ENCODE results near the gene ELMO1.

DNA sequence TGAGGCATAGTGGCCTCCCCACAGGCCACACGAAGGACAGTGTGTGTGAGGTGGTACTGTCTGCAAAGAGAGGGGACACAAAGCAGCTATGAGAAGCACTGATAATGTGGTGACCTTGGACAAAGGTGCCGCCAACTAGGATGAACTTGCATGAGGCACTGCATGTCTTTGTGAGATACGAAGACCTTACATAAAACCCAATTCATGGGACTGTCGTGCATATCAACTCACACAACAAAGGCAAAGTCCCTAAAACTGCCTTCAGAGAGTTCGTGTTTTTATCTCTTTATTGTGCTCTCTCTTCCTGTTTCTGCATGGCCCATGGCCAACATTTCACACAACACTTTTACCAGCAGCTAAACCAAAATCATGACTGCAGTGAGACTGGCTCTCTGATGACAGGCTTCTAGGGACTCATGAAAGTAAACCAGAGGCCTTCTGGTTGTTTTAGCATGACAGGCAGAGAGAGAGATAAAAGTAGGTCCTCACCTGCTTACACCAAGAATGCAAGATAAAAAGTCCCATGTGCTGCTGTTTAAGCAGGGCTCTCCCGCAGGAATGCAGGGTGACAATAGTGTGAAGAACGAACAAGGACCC lies 347.8 kb downstream of the ELMO1 start:
- peak in 1 of 3 donors; percentile 4 for TF ChIP-seq POLR2AphosphoS5 (IDR thresholded peaks at IDR 0.05)
- TF ChIP-seq, protein P1, sequence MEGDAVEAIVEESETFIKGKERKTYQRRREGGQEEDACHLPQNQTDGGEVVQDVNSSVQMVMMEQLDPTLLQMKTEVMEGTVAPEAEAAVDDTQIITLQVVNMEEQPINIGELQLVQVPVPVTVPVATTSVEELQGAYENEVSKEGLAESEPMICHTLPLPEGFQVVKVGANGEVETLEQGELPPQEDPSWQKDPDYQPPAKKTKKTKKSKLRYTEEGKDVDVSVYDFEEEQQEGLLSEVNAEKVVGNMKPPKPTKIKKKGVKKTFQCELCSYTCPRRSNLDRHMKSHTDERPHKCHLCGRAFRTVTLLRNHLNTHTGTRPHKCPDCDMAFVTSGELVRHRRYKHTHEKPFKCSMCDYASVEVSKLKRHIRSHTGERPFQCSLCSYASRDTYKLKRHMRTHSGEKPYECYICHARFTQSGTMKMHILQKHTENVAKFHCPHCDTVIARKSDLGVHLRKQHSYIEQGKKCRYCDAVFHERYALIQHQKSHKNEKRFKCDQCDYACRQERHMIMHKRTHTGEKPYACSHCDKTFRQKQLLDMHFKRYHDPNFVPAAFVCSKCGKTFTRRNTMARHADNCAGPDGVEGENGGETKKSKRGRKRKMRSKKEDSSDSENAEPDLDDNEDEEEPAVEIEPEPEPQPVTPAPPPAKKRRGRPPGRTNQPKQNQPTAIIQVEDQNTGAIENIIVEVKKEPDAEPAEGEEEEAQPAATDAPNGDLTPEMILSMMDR (IDR thresholded peaks at IDR 0.05 in 8 of 11, conservative IDR thresholded peaks at IDR 0.05 in 3 of 11) = no peak

Measured in spleen (tissue), 7 donors.